Measurements from ENCODE around the gene MLST8. TPM values are rescaled to one million over a fixed set of nuclear protein-coding genes. Genes with fewer than 3 reads are reported as not detected.

The MLST8 gene
- total RNA-seq, 4 donors from 2014 or later: 9.3 to 32.8 (median 21.5) TPM

DNA sequence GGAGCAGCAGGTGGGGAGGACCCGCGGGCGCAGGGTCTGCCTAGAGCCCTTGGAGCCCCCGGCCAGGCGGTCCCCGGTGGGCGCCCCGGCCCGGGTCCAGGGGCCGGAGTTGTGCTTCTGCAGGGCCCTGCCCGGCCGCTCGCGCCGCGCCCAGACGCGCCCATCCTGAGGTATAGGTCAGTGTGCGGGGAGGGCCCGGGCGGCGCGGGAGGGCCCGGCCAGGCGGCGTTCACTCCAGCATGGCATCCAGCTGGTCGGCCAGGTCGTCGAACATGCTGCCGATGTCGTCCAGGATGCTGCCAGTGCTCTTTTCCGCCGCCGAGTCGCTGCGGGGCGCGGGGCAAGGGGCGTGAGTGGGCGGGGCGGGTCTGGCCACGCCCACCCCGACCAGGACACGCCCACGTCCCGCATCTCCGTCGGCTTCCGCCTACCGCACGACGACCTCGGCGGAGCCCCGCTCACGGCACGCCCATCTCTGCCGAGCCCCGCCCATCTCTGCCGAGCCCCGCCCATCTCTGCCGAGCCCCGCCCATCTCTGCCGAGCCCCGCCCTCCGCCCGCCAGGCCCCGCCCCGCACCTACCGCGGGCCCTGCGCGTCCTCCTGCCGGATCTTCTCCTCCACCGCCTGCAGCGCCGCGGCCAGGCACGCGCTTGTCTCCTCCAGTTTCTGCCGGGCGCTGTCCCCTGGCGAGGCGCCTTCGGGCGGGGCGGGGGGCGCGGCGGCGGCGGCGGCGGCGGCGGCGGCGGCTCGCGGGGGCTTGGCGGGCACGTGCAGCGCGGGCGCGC is 26.7 kb upstream of the MLST8 start:
- Histone ChIP-seq H3K4me1 (no peaks in the 10 kb centered on the region), H3K36me3 (no peaks in the 10 kb centered on the region), H3K27me3 (no peaks in the 10 kb centered on the region), H3K9me3 (no peaks in the 10 kb centered on the region), H3K27ac (no peak overlapping the region), H3K4me3 (no peak overlapping the region)
- intact Hi-C loops (cut with DNase I; ENCODE audit: low total_unique reads): no loop called here
- TF ChIP-seq CTCF (IDR thresholded peaks at IDR 0.05): no peak
- TF ChIP-seq POLR2A (IDR thresholded peaks at IDR 0.05): no peak
- DNase-seq: no peak

GRCh38 chr16:2179107-2179501 is 26.1 kb upstream of the MLST8 start:
- no peak overlapping the region for H3K4me3 ChIP-seq
- H3K27me3 ChIP-seq: no peaks in the 10 kb centered on the region
- H3K36me3 ChIP-seq: no peaks in the 10 kb centered on the region
- no peaks in the 10 kb centered on the region for H3K4me1 ChIP-seq
- TF ChIP-seq POLR2A (IDR thresholded peaks at IDR 0.05) (no peak), CTCF (IDR thresholded peaks at IDR 0.05) (no peak)
- H3K9me3 ChIP-seq: no peaks in the 10 kb centered on the region
- DNase-seq: no peak
- no peak overlapping the region for H3K27ac ChIP-seq
- intact Hi-C loops (cut with DNase I; ENCODE audit: low total_unique reads): no loop called here

DNA sequence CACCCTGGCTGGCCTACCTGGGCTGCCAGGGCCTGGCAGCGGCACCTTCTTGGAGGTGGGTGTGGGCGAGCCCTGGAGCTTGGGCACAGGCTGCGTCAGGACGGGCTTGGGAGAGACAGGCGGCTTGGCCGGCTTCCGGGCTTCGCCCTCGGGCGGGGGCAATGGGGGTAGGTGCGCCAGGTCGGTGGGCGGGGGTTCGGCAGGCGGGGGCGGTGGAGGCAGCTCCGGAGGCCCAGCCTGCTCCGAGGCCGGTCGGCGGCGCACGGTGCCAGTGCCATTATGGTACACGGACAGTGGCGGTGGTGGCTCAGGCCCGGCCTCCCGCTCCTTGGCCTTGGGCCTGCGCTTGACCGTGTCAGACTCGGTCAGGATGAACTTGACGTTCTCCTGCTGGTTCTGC is 25.7 kb upstream of the MLST8 start:
- DNase-seq: no peak

DNA sequence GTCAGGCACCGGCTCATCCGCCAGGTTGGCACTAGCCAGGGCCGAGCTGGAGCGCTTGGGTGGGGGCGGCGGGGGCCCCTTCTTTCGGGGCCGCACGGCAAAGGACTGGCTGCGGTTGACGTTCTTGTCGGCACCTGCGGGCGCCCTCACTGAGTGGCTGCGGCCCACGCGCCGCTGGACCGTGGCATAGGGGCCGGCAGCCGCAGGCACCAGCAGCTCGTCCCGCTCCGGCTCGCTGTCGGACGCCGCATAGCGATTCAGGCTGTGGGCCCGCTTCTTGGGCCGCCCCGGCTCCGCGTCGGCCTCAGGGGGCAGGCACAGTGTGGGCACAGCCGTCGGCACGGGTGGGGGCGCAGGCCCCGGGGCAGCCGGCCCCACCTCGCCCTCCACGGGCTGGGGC is 24.8 kb upstream of the MLST8 start:
- TF ChIP-seq POLR2A (IDR thresholded peaks at IDR 0.05): no peak
- TF ChIP-seq CTCF (IDR thresholded peaks at IDR 0.05): no peak
- H3K27ac ChIP-seq: no peak overlapping the region
- intact Hi-C loops (cut with DNase I; ENCODE audit: low total_unique reads): no loop called here
- H3K9me3 ChIP-seq: no peaks in the 10 kb centered on the region
- DNase-seq: no peak
- H3K4me3 ChIP-seq: no peak overlapping the region
- no peaks in the 10 kb centered on the region for H3K27me3 ChIP-seq
- H3K4me1 ChIP-seq: no peaks in the 10 kb centered on the region
- H3K36me3 ChIP-seq: no peaks in the 10 kb centered on the region

More for the DNA sequence above, 25.7 kb upstream of the MLST8 start:
- H3K27me3 ChIP-seq: no peaks in the 10 kb centered on the region
- no peaks in the 10 kb centered on the region for H3K9me3 ChIP-seq
- TF ChIP-seq POLR2A (IDR thresholded peaks at IDR 0.05) (no peak), CTCF (IDR thresholded peaks at IDR 0.05) (no peak)
- no peak overlapping the region for H3K4me3 ChIP-seq
- H3K27ac ChIP-seq: no peak overlapping the region
- H3K36me3 ChIP-seq: no peaks in the 10 kb centered on the region
- intact Hi-C loops (cut with DNase I; ENCODE audit: low total_unique reads): no loop called here
- H3K4me1 ChIP-seq: no peaks in the 10 kb centered on the region

GRCh38 chr16:2180962-2181923 is 24.0 kb upstream of the MLST8 start:
- H3K36me3 ChIP-seq: no peaks in the 10 kb centered on the region
- no peaks in the 10 kb centered on the region for H3K4me1 ChIP-seq
- H3K27me3 ChIP-seq: no peaks in the 10 kb centered on the region
- TF ChIP-seq POLR2A (IDR thresholded peaks at IDR 0.05): no peak
- TF ChIP-seq CTCF (IDR thresholded peaks at IDR 0.05): no peak
- H3K4me3 ChIP-seq: no peak overlapping the region
- no peak overlapping the region for H3K27ac ChIP-seq
- intact Hi-C loops (cut with DNase I; ENCODE audit: low total_unique reads): no loop called here
- no peaks in the 10 kb centered on the region for H3K9me3 ChIP-seq
- no peak for DNase-seq

All from uterus (tissue), 4 donors.